ENCODE results near the gene NUP188. TPM values are rescaled to one million over a fixed set of nuclear protein-coding genes. Genes with fewer than 3 reads are reported as not detected.

Gene NUP188
- total and polyA plus RNA-seq, 4 donors, result 4.9 to 44.5 (median 25.8) TPM

- intact Hi-C loops (cut with DNase I), result loop anchor here in 1 of 2 donors (5.0 to 10.0 kb wide), 2 partner anchors 58 to 151 kb away; partner anchors contain the start of genes DOLK and NUP188
- DNase-seq, result peak in 1 of 2 donors; percentile 65
- ATAC-seq (ENCODE audit: low FRiP score), result no peak
- Histone ChIP-seq H3K36me3 (ENCODE audit: control insufficient read depth in 1 of 2, insufficient read depth in 2 of 2, low read length in 1 of 2) (peaks cover 0 to 7% of the 10 kb centered on the region in 2 donors), H3K4me1 (ENCODE audit: control insufficient read depth in 1 of 2, insufficient read depth in 2 of 2, low read length in 2 of 2) (no peaks in the 10 kb centered on the region), H3K4me3 (ENCODE audit: low read length in 2 of 2) (no peak overlapping the region), H3K9me3 (ENCODE audit: control insufficient read depth, low read length) (no peaks in the 10 kb centered on the region), H3K27ac (ENCODE audit: low read depth in 1 of 2, low read length in 2 of 2) (no peak overlapping the region), H3K27me3 (ENCODE audit: control insufficient read depth in 1 of 2, insufficient read depth in 2 of 2, low read length in 1 of 2) (no peaks in the 10 kb centered on the region)
- 76 to 79% methylated on average over 10 of the region's 10 CpGs for WGBS, 2 donors
Observed at GRCh38 chr9:129005336-129005997, 58.0 kb downstream of the NUP188 start.

DNA sequence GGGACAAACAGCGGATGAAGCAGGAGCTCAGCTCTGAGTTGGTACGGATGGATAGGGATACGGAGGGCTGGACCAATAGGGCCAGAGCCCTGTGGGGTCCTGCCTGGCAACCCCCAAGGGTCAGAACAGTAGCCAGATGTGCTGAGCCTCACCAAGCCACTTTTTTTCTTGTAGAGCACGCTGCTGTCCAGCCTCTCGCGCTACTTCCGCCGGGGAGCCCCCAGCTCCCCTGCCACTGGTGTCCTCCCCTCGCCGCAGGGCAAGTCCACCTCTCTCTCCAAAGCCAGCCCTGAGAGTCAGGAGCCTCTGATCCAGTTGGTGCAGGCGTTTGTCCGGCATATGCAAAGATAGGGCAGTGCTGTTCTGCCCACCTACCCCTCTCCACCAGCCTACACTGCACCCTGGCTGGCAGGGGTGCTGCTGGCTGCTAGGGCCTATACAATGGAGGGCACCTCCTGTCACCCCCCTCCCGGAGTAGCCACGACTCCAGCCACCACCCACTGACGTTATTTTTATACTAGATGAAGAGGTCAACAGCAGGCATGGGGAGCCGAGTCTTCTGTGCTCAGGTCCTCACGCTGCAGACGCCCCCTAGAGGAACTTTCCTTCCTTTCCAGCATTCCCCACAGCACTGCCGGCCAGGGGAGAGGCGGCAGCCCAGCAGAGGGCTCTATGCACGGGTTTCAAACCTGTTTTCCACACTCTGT is 59.0 kb downstream of the NUP188 start:
- peak overlapping the region in 1 of 2 donors; percentile 1 for H3K27ac ChIP-seq (ENCODE audit: low read depth in 1 of 2, low read length in 2 of 2)
- H3K4me3 ChIP-seq (ENCODE audit: low read length in 2 of 2), result no peak overlapping the region
- intact Hi-C loops (cut with DNase I), result loop anchor here in 1 of 2 donors (5.0 to 10.0 kb wide), 2 partner anchors 59 to 152 kb away; partner anchors contain the start of genes DOLK and NUP188
- no peaks in the 10 kb centered on the region for H3K4me1 ChIP-seq (ENCODE audit: control insufficient read depth in 1 of 2, insufficient read depth in 2 of 2, low read length in 2 of 2)
- no peaks in the 10 kb centered on the region for H3K9me3 ChIP-seq (ENCODE audit: control insufficient read depth, low read length)
- 47 to 51% methylated on average over 21 of the region's 21 CpGs for WGBS, 2 donors
- ATAC-seq (ENCODE audit: low FRiP score), result peak; percentile 85
- H3K27me3 ChIP-seq (ENCODE audit: control insufficient read depth in 1 of 2, insufficient read depth in 2 of 2, low read length in 1 of 2), result no peaks in the 10 kb centered on the region
- H3K36me3 ChIP-seq (ENCODE audit: control insufficient read depth in 1 of 2, insufficient read depth in 2 of 2, low read length in 1 of 2), result peaks cover 0 to 4% of the 10 kb centered on the region in 2 donors
- peak; percentile 65 to 85 for DNase-seq

GRCh38 chr9:129007035-129007765 is 59.7 kb downstream of the NUP188 start:
- DNase-seq, result peak in 1 of 2 donors; percentile 90
- H3K27ac ChIP-seq (ENCODE audit: low read depth in 1 of 2, low read length in 2 of 2), result no peak overlapping the region

DNA sequence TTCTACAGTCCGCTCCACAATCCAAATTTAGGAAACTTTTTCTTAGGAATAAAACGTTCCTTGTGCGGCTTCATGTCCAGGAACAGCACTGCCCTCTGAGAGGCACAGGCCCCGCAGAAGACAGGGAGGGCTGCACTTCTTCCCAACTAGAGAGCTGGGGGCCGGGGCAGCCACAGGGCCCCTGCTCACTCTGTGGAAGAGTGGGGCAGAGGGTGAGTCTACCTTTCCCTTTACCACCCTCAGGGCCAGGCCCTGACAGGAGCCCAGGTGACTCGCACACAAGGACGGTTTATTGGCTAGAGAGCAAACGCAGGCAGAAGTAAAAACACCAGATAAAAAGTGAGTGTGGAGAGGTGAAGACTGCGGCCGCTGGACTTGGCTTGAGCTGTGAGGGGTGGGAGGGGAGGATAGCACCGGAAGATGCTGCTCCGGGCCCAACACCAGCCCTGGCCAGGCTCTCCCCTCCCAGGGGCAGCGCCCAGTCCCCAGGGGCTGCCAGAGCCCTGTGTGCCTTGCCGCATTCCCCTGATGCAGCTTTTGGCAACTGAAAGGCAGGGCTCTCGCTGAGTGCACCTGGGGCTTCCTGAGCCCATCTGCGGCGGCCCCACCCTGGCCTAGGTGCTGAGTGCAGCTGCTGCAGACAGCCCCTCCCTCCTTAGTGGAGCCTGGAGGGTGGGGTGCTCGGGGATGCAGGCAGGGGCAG is 60.4 kb downstream of the NUP188 start:
- H3K9me3 ChIP-seq (ENCODE audit: control insufficient read depth, low read length), result no peaks in the 10 kb centered on the region
- H3K36me3 ChIP-seq (ENCODE audit: control insufficient read depth in 1 of 2, insufficient read depth in 2 of 2, low read length in 1 of 2), result peaks cover 0 to 3% of the 10 kb centered on the region in 2 donors
- 61 to 64% methylated on average over 18 of the region's 18 CpGs for WGBS, 2 donors
- no peaks in the 10 kb centered on the region for H3K4me1 ChIP-seq (ENCODE audit: control insufficient read depth in 1 of 2, insufficient read depth in 2 of 2, low read length in 2 of 2)
- ATAC-seq (ENCODE audit: low FRiP score) (no peak), DNase-seq (no peak)
- intact Hi-C loops (cut with DNase I), result loop anchor here in 1 of 2 donors (5.0 to 10.0 kb wide), 2 partner anchors 61 to 153 kb away; partner anchors contain the start of genes DOLK and NUP188
- no peaks in the 10 kb centered on the region for H3K27me3 ChIP-seq (ENCODE audit: control insufficient read depth in 1 of 2, insufficient read depth in 2 of 2, low read length in 1 of 2)
- H3K4me3 ChIP-seq (ENCODE audit: low read length in 2 of 2), result no peak overlapping the region
- H3K27ac ChIP-seq (ENCODE audit: low read depth in 1 of 2, low read length in 2 of 2), result no peak overlapping the region

More at GRCh38 chr9:129007035-129007765, 59.7 kb downstream of the NUP188 start:
- 43 to 46% methylated on average over 14 of the region's 14 CpGs for WGBS, 2 donors
- no peaks in the 10 kb centered on the region for H3K4me1 ChIP-seq (ENCODE audit: control insufficient read depth in 1 of 2, insufficient read depth in 2 of 2, low read length in 2 of 2)
- H3K36me3 ChIP-seq (ENCODE audit: control insufficient read depth in 1 of 2, insufficient read depth in 2 of 2, low read length in 1 of 2), result peaks cover 0 to 4% of the 10 kb centered on the region in 2 donors
- no peak overlapping the region for H3K4me3 ChIP-seq (ENCODE audit: low read length in 2 of 2)
- intact Hi-C loops (cut with DNase I), result loop anchor here in 1 of 2 donors (5.0 to 10.0 kb wide), 2 partner anchors 60 to 152 kb away; partner anchors contain the start of genes DOLK and NUP188
- H3K9me3 ChIP-seq (ENCODE audit: control insufficient read depth, low read length), result no peaks in the 10 kb centered on the region
- no peaks in the 10 kb centered on the region for H3K27me3 ChIP-seq (ENCODE audit: control insufficient read depth in 1 of 2, insufficient read depth in 2 of 2, low read length in 1 of 2)
- peak; percentile 3 for ATAC-seq (ENCODE audit: low FRiP score)

DNA sequence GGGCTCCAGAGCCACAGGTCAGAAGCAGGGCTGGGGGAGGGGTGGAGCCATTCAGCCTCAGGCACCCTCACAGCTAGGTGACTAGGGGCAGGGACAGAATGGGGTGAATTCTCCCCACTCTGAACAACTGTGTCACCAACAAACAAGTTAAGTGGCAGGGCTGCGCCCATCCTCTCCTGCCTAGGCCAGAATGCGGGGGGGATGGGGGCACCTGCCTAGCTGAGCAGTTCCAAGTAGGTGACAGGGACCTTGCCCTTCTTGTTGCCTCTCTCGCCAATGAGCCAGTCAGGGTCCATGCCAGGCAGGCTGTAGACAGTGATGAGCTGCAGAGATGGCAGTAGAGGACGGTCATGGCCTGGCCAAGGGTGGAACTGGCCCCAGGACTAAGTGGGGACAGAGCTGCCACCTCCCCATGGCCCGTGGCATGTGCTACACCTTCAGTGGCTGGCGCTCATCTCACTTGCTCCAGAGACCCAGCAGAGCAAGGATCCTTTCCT is 61.0 kb downstream of the NUP188 start:
- Histone ChIP-seq H3K27ac (ENCODE audit: low read depth in 1 of 2, low read length in 2 of 2) (no peak overlapping the region), H3K4me1 (ENCODE audit: control insufficient read depth in 1 of 2, insufficient read depth in 2 of 2, low read length in 2 of 2) (no peaks in the 10 kb centered on the region), H3K27me3 (ENCODE audit: control insufficient read depth in 1 of 2, insufficient read depth in 2 of 2, low read length in 1 of 2) (no peaks in the 10 kb centered on the region), H3K9me3 (ENCODE audit: control insufficient read depth, low read length) (no peaks in the 10 kb centered on the region), H3K4me3 (ENCODE audit: low read length in 2 of 2) (no peak overlapping the region), H3K36me3 (ENCODE audit: control insufficient read depth in 1 of 2, insufficient read depth in 2 of 2, low read length in 1 of 2) (peaks cover 0 to 4% of the 10 kb centered on the region in 2 donors)
- DNase-seq (no peak), ATAC-seq (ENCODE audit: low FRiP score) (no peak)
- intact Hi-C loops (cut with DNase I), result loop anchor here in 1 of 2 donors (5.0 to 10.0 kb wide), 2 partner anchors 61 to 154 kb away; partner anchors contain the start of genes DOLK and NUP188
- WGBS, 2 donors, result 90% methylated on average over 6 of the region's 6 CpGs

DNA sequence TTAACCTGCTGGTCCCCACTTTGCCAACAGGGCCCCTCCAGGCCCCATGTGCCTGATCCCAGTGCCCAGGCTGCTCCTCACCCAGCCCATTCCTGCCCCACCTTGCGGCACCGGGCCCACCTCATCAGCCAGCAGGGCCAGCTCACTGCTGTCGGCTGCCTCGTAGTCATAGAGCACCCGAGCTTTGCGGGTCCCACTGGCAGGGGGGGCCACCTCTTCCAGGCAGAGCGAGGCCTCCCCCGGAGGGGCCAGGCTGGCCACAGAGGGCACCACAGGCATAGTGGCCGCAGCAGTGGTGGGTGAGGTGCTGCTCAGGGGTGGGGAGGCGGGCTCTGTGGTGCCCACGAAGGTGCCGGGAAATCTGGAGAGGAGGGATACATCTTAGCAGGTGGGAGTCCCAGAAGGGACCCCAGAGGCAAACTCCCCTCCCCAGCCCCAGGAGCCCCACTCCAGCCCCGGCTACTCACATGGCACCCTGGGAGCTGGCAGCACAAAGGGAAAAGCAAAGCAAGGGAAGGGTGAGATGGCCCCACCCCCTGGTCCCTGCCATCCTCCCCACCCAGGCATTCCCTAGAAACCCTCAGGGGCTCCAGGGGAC is 61.6 kb downstream of the NUP188 start:
- Histone ChIP-seq H3K36me3 (ENCODE audit: control insufficient read depth in 1 of 2, insufficient read depth in 2 of 2, low read length in 1 of 2) (peaks cover 0 to 6% of the 10 kb centered on the region in 2 donors), H3K27me3 (ENCODE audit: control insufficient read depth in 1 of 2, insufficient read depth in 2 of 2, low read length in 1 of 2) (no peaks in the 10 kb centered on the region), H3K9me3 (ENCODE audit: control insufficient read depth, low read length) (no peaks in the 10 kb centered on the region), H3K4me1 (ENCODE audit: control insufficient read depth in 1 of 2, insufficient read depth in 2 of 2, low read length in 2 of 2) (no peaks in the 10 kb centered on the region), H3K27ac (ENCODE audit: low read depth in 1 of 2, low read length in 2 of 2) (no peak overlapping the region), H3K4me3 (ENCODE audit: low read length in 2 of 2) (no peak overlapping the region)
- WGBS, 2 donors, result 82 to 87% methylated on average over 13 of the region's 13 CpGs
- intact Hi-C loops (cut with DNase I), result loop anchor here in 1 of 2 donors (5.0 to 10.0 kb wide), 2 partner anchors 62 to 154 kb away; partner anchors contain the start of genes DOLK and NUP188
- no peak for ATAC-seq (ENCODE audit: low FRiP score)
- DNase-seq, result no peak

DNA sequence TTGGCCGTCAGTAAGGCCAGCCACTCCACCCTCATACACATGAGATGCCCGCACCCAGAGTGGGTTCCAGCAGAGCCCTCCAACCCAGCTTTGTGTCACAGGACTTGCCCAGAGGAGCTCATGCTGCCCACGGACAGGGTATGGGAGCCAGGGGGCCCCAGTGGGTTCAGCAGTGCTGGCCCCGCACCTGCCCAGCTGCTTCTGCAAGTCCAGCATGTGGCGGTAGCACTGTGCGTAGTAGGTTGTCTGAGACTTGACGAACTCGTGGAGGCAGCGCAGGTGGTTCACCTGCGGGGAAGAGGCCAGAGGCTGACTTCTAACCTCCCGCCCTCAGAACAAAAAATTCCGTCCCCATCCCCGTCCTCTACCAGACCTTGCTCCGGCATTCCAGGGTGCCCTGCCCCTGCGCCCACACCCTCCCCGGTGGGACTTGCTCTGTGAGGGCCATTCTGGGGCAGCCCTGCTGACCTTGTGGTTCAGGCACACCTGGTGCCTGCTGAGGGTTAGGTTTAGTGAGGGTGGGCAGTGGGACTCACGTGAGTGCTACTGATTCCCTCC is 62.2 kb downstream of the NUP188 start:
- 87 to 91% methylated on average over 17 of the region's 17 CpGs for WGBS, 2 donors
- H3K9me3 ChIP-seq (ENCODE audit: control insufficient read depth, low read length), result no peaks in the 10 kb centered on the region
- ATAC-seq (ENCODE audit: low FRiP score) (no peak), DNase-seq (no peak)
- no peak overlapping the region for H3K4me3 ChIP-seq (ENCODE audit: low read length in 2 of 2)
- H3K27me3 ChIP-seq (ENCODE audit: control insufficient read depth in 1 of 2, insufficient read depth in 2 of 2, low read length in 1 of 2), result no peaks in the 10 kb centered on the region
- H3K4me1 ChIP-seq (ENCODE audit: control insufficient read depth in 1 of 2, insufficient read depth in 2 of 2, low read length in 2 of 2), result no peaks in the 10 kb centered on the region
- H3K36me3 ChIP-seq (ENCODE audit: control insufficient read depth in 1 of 2, insufficient read depth in 2 of 2, low read length in 1 of 2), result peaks cover 0 to 6% of the 10 kb centered on the region in 2 donors
- intact Hi-C loops (cut with DNase I), result loop anchor here in 1 of 2 donors (5.0 to 10.0 kb wide), 2 partner anchors 62 to 155 kb away; partner anchors contain the start of genes DOLK and NUP188
- no peak overlapping the region for H3K27ac ChIP-seq (ENCODE audit: low read depth in 1 of 2, low read length in 2 of 2)

Measured in aorta (tissue), 5 donors.